ENCODE results near the gene ADGRD2. TPM values are rescaled to one million over a fixed set of nuclear protein-coding genes. Genes with fewer than 3 reads are reported as not detected.

The ADGRD2 gene
- total and polyA plus RNA-seq, 9 of the 15 experiments (the other 6 are each of a cell fraction or from before 2014, with no cell fraction given), result not detected

- no peak for TF ChIP-seq REST (IDR thresholded peaks at IDR 0.05; ENCODE audit: borderline replicate concordance)
- no peak for TF ChIP-seq REST (CRISPR knock-in tag; IDR thresholded peaks at IDR 0.05; ENCODE audit: low read depth)
- no peak for TF ChIP-seq IRF2 (CRISPR knock-in tag; IDR thresholded peaks at IDR 0.05)
- TF ChIP-seq SMAD3 (CRISPR knock-in tag; conservative IDR thresholded peaks at IDR 0.05), result no peak
- no peak for TF ChIP-seq IFI16 (CRISPR knock-in tag; IDR thresholded peaks at IDR 0.05)
- no peak for TF ChIP-seq DDX20 (tag; IDR thresholded peaks at IDR 0.05; ENCODE audit: low read depth)
- TF ChIP-seq ID3 (CRISPR knock-in tag; IDR thresholded peaks at IDR 0.05), result no peak
- no peak for TF ChIP-seq ID3 (tag; IDR thresholded peaks at IDR 0.05)
- no peak for TF ChIP-seq KHSRP (IDR thresholded peaks at IDR 0.05)
- TF ChIP-seq HMGN3 (IDR thresholded peaks at IDR 0.05; ENCODE audit: borderline replicate concordance, extremely low read depth, insufficient read length, low read depth, low read length), result peak; percentile 37
- TF ChIP-seq ZNF165 (CRISPR knock-in tag; IDR thresholded peaks at IDR 0.05; ENCODE audit: borderline replicate concordance), result no peak
- TF ChIP-seq YBX1 (IDR thresholded peaks at IDR 0.05), result no peak
- no peak for TF ChIP-seq ETV6 (IDR thresholded peaks at IDR 0.05; ENCODE audit: borderline replicate concordance in 1 of 2, low read depth in 2 of 2, low read length in 1 of 2)
- TF ChIP-seq ETV6 (CRISPR knock-in tag; IDR thresholded peaks at IDR 0.05; ENCODE audit: borderline replicate concordance), result no peak
- peak; percentile 36 for TF ChIP-seq CCNT2 (IDR thresholded peaks at IDR 0.05; ENCODE audit: borderline replicate concordance, extremely low read depth, insufficient read length, low read depth, low read length)
- no peak for TF ChIP-seq HNRNPL (IDR thresholded peaks at IDR 0.05; ENCODE audit: low read depth, low read length)
- TF ChIP-seq PRPF4 (IDR thresholded peaks at IDR 0.05; ENCODE audit: insufficient read depth, low read depth, low read length, poor library complexity, severe bottlenecking), result no peak
- no peak for TF ChIP-seq KDM2B (CRISPR knock-in tag; IDR thresholded peaks at IDR 0.05)
- TF ChIP-seq CXXC5 (CRISPR knock-in tag; IDR thresholded peaks at IDR 0.05), result peak; percentile 24; the same call in 1 of the 2 replicates
- TF ChIP-seq MAZ (CRISPR knock-in tag; conservative IDR thresholded peaks at IDR 0.05 in 1 of 2, IDR thresholded peaks at IDR 0.05 in 1 of 2), result peak in 1 of 2 experiments; percentile 37; a peak in 1 of 4 replicates
Measured at GRCh38 chr9:124512806-124513204, 62.6 kb downstream of the ADGRD2 start (continued).

Data from K562 (cell line).